ENCODE data around the gene ABLIM2. TPM values are rescaled to one million over a fixed set of nuclear protein-coding genes. Genes with fewer than 3 reads are reported as not detected.

Gene ABLIM2
- total and polyA plus RNA-seq, 2 experiments from 2014 or later: 4.9 to 5.8 TPM

- Histone ChIP-seq H3K36me3 (no peaks in the 10 kb centered on the region), H3K4me3 (no peak overlapping the region), H3K27me3 (no peaks in the 10 kb centered on the region), H3K4me1 (ENCODE audit: low read depth) (peaks cover 14% of the 10 kb centered on the region), H3K9me3 (ENCODE audit: low read depth) (no peaks in the 10 kb centered on the region), H3K27ac (no peak overlapping the region)
- no peak for DNase-seq (ENCODE audit: low read depth in 1 of 2, low spot score in 1 of 2)
- no peak for TF ChIP-seq CTCF (IDR thresholded peaks at IDR 0.05; ENCODE audit: low read depth, low read length)
Measured at GRCh38 chr4:7932287-7932686, 226.3 kb downstream of the ABLIM2 start.

DNA sequence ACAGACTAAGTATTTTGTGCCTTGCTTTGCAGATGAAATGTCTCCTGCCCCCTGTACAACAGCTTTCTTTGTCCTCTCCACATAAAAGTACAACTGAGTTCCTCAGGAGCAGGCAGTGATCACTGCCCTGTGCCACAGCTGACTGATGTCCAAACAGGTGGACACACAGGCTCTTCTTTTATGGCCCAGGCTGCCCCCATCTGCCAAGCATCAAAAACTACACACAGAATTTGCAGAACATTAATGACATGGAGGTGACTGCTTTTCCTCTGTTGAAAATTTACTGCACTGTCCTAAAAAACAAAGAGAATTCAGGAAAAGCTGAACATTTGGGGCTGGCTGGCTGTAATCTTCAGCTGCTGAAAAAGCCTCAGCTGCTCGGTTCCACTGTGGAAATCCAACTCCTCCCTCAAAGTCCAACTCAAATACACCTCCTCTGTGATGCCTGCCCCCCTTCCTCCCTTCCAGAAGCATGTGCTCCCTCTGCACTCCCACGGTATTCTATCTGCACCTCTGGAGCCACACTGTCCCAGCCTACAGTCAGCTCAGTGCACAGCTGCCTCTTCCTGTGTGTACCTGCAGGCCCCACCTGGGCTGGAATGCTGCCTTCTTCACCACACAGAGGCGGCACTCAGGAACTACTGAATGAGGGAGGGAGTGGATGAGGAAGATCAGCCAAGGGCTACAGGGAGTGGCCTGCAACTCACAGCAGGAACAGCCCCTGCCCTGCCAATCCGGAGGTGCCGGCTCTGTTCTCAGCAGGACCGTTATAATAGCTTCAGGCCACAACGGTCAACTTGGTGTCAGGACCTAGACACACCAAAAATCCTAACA, 229.3 kb downstream of the ABLIM2 start:
- Histone ChIP-seq H3K9me3 (ENCODE audit: low read depth) (no peaks in the 10 kb centered on the region), H3K4me1 (ENCODE audit: low read depth) (peaks cover under 1% of the 10 kb centered on the region), H3K27ac (peak overlapping the region; percentile 64), H3K27me3 (no peaks in the 10 kb centered on the region), H3K4me3 (no peak overlapping the region), H3K36me3 (no peaks in the 10 kb centered on the region)
- TF ChIP-seq CTCF (IDR thresholded peaks at IDR 0.05; ENCODE audit: low read depth, low read length): peak; percentile 33
- peak in 1 of 2 donors; percentile 29 for DNase-seq (ENCODE audit: low read depth in 1 of 2, low spot score in 1 of 2)

DNA sequence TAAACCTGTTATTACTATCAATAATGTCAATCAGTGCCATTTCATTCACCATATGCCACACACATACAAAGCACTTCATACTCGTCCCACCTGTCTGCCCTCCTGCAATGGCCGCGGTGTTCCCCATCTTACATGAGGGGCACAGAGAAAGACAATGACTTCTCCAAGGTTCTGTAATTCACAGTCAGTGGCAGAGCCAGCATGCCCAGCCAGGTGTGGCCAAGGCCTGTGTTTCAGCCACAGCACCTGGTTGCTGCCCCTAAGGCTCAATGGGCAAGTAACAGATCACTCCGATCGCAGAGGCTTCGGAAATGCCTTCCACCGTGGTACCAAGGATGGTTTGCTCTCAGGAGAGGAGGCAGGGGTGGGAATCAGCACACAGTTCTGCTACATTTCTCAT, 229.9 kb downstream of the ABLIM2 start:
- no peaks in the 10 kb centered on the region for H3K9me3 ChIP-seq (ENCODE audit: low read depth)
- DNase-seq (ENCODE audit: low read depth in 1 of 2, low spot score in 1 of 2): no peak

GRCh38 chr4:7926822-7927221, 231.8 kb downstream of the ABLIM2 start:
- no peak for DNase-seq (ENCODE audit: low read depth in 1 of 2, low spot score in 1 of 2)
- no peak for TF ChIP-seq CTCF (IDR thresholded peaks at IDR 0.05; ENCODE audit: low read depth, low read length)
- no peak overlapping the region for H3K4me3 ChIP-seq
- no peaks in the 10 kb centered on the region for H3K9me3 ChIP-seq (ENCODE audit: low read depth)
- H3K36me3 ChIP-seq: no peaks in the 10 kb centered on the region
- H3K4me1 ChIP-seq (ENCODE audit: low read depth): no peaks in the 10 kb centered on the region
- no peaks in the 10 kb centered on the region for H3K27me3 ChIP-seq
- no peak overlapping the region for H3K27ac ChIP-seq

More for the DNA sequence above, 229.9 kb downstream of the ABLIM2 start:
- Histone ChIP-seq H3K4me1 (ENCODE audit: low read depth) (no peaks in the 10 kb centered on the region), H3K27me3 (no peaks in the 10 kb centered on the region), H3K4me3 (no peak overlapping the region), H3K27ac (no peak overlapping the region), H3K36me3 (no peaks in the 10 kb centered on the region)
- no peak for TF ChIP-seq CTCF (IDR thresholded peaks at IDR 0.05; ENCODE audit: low read depth, low read length)

DNA sequence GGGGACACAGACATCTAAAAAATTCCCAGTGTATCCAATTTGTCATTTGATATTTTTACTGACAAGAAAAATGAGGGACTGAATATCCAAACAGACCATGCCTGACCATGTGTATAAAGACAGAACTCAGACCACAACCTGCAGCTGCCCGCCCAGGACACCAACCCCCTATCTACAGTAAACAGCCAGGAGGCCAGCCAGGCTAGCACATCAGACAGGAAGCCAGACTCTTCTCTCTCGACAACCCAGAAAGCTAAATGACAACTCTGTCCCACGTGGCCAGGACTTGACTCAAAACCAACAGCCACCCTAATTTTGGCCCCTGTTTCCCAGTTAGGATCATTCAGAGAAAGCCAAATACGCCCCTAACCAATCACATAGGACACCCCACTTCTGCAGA, 234.0 kb downstream of the ABLIM2 start:
- Histone ChIP-seq H3K9me3 (ENCODE audit: low read depth) (no peaks in the 10 kb centered on the region), H3K4me1 (ENCODE audit: low read depth) (no peaks in the 10 kb centered on the region), H3K36me3 (no peaks in the 10 kb centered on the region), H3K27ac (no peak overlapping the region), H3K27me3 (no peaks in the 10 kb centered on the region), H3K4me3 (no peak overlapping the region)
- TF ChIP-seq CTCF (IDR thresholded peaks at IDR 0.05; ENCODE audit: low read depth, low read length): no peak
- DNase-seq (ENCODE audit: low read depth in 1 of 2, low spot score in 1 of 2): no peak

All from cardiac muscle cell (in vitro differentiated cells and primary cell).